B cell (primary cell): Measurements from ENCODE around the gene FMR1NB. TPM values are rescaled to one million over a fixed set of nuclear protein-coding genes. Genes with fewer than 3 reads are reported as not detected.

Source experiments
- ATAC-seq: fragments of 200-7000 bp; cut with Tn5 transposase; one replicate; pipeline ENCODE4 v1.10.0; 2021; ENCODE audit warnings: low read depth, mild to moderate bottlenecking, moderate number of reproducible peaks, moderate library complexity
- CTCF ChIA-PET: fragments of 350-600 bp; sonication (Branson Sonifier 250); formaldehyde crosslinking; loops from one replicate; lab custom pipeline; 2021; ENCODE audit warnings: antibody characterized with exemption, inconsistent platforms; lab: Charles Lee
- POLR2A ChIA-PET: fragments of 350-600 bp; sonication (Branson Sonifier 250); formaldehyde crosslinking; loops from one replicate; lab custom pipeline; 2021; ENCODE audit warnings: antibody characterized with exemption; lab: Charles Lee
- DNase-seq: peaks from one replicate; pipeline ENCODE4 v3.0.0; 2013
- H2AFZ ChIP-seq: 2 replicates; pipeline ENCODE4 v1.6.1; 2012; ENCODE audit warnings: mild to moderate bottlenecking, low read depth, low read length; ENCODE audit not compliant: insufficient read depth, poor library complexity, severe bottlenecking
- H3K27ac ChIP-seq, 2 donors: 1 replicate in 1 of 2; 2 replicates in 1 of 2; pipeline ENCODE4 v1.5.1; 2012 to 2013; ENCODE audit warnings: low read length in 2 of 2, mild to moderate bottlenecking in 2 of 2, moderate library complexity in 1 of 2
- H3K27me3 ChIP-seq, 4 experiments: fragments of 200-600 bp in 1 of 4; sonication (generic) in 1 of 4; replicated peaks in 1 of 4; 1 replicate in 2 of 4; 2 replicates in 2 of 4; pipeline versions ENCODE4 v1.6.1 to v1.7.0; 2013 to 2016; ENCODE audit warnings: low read length in 3 of 4, mild to moderate bottlenecking in 2 of 4, mixed read lengths in 1 of 4, moderate library complexity in 1 of 4; ENCODE audit not compliant: insufficient read depth in 4 of 4, control insufficient read depth in 3 of 4; ENCODE audit errors: control extremely low read depth in 1 of 4
- H3K36me3 ChIP-seq, 2 experiments: replicated peaks in 1 of 2; 1 replicate in 1 of 2; 2 replicates in 1 of 2; pipeline versions ENCODE4 v1.6.1 to v1.7.1; 2013; ENCODE audit warnings: low read length in 1 of 2; ENCODE audit not compliant: insufficient read depth in 2 of 2, control insufficient read depth in 1 of 2; ENCODE audit errors: control extremely low read depth in 1 of 2, extremely low read depth in 1 of 2
- H3K4me1 ChIP-seq, 2 donors: fragments of 200-600 bp in 1 of 2; sonication (generic) in 1 of 2; 1 replicate in 1 of 2; 2 replicates in 1 of 2; pipeline versions ENCODE4 v1.5.1 to v1.6.1; 2013 to 2017; ENCODE audit warnings: low read length in 2 of 2; ENCODE audit not compliant: control insufficient read depth in 2 of 2, insufficient read depth in 2 of 2
- H3K4me2 ChIP-seq: replicated peaks from 2 replicates; pipeline ENCODE3; 2012; ENCODE audit warnings: mild to moderate bottlenecking, low read depth, low read length; ENCODE audit not compliant: poor library complexity, severe bottlenecking
- H3K4me3 ChIP-seq, 5 experiments: fragments of 200-600 bp in 1 of 5; sonication (generic) in 1 of 5; 1 replicate in 3 of 5; 2 replicates in 2 of 5; pipeline versions ENCODE4 v1.5.1 to v1.7.0; 2011 to 2016; ENCODE audit warnings: low read length in 4 of 5, mild to moderate bottlenecking in 4 of 5, low read depth in 2 of 5, control low read depth in 1 of 5, moderate library complexity in 1 of 5; ENCODE audit not compliant: insufficient read depth in 1 of 5; ENCODE audit errors: control extremely low read depth in 1 of 5, extremely low read depth in 1 of 5
- H3K79me2 ChIP-seq: fragments of 200-600 bp; sonication (generic); one replicate; pipeline ENCODE4 v1.6.0; 2016; ENCODE audit warnings: low read length; ENCODE audit not compliant: control insufficient read depth, insufficient read depth
- H3K9ac ChIP-seq: fragments of 200-600 bp; sonication (generic); 2 replicates; pipeline ENCODE4 v1.6.1; 2017; ENCODE audit warnings: mild to moderate bottlenecking, low read length, moderate library complexity
- H3K9me3 ChIP-seq, 3 donors: one replicate each; pipeline versions ENCODE4 v1.6.1 to v1.7.1; 2013; ENCODE audit warnings: low read length in 2 of 3; ENCODE audit not compliant: control insufficient read depth in 2 of 3, insufficient read depth in 1 of 3; ENCODE audit errors: control extremely low read depth in 1 of 3
- H4K20me1 ChIP-seq: 2 replicates; pipeline ENCODE4 v1.6.0; 2012; ENCODE audit warnings: mild to moderate bottlenecking, low read length; ENCODE audit not compliant: insufficient read depth, control insufficient read depth, poor library complexity, severe bottlenecking
- H3K27ac Mint-ChIP-seq: one replicate; pipeline ENCODE4 v1.8.0; 2021; ENCODE audit warnings: mixed read lengths
- H3K27me3 Mint-ChIP-seq: one replicate; pipeline ENCODE4 v1.8.0; 2021; ENCODE audit warnings: mixed read lengths
- H3K4me1 Mint-ChIP-seq: one replicate; pipeline ENCODE4 v1.8.0; 2021; ENCODE audit warnings: mixed read lengths
- H3K4me3 Mint-ChIP-seq: one replicate; pipeline ENCODE4 v1.8.0; 2021; ENCODE audit warnings: mixed read lengths
- H3K9me3 Mint-ChIP-seq: one replicate; pipeline ENCODE4 v1.8.0; 2022; ENCODE audit warnings: mixed read lengths; ENCODE audit not compliant: insufficient read depth
- CTCF ChIP-seq: fragments of 200-600 bp; IDR thresholded peaks from one replicate; pipeline ENCODE4 v1.8.0; 2022; ENCODE audit warnings: antibody characterized with exemption, mild to moderate bottlenecking
- EZH2 ChIP-seq: IDR thresholded peaks from 2 replicates; pipeline ENCODE4 v1.6.1; 2012; ENCODE audit warnings: borderline replicate concordance, low read depth, mild to moderate bottlenecking, moderate library complexity, low read length; ENCODE audit not compliant: insufficient read depth, poor library complexity, severe bottlenecking
- WGBS: methylation state at CpG from one replicate; pipeline ENCODE4 v1.1.5; 2013; ENCODE audit warnings: missing lambda C conversion rate; ENCODE audit not compliant: insufficient coverage; 5-methylcytosine and 5-hydroxymethylcytosine counted together
- intact Hi-C: fragments of 100-400 bp; cut with micrococcal nuclease; formaldehyde crosslinking; loops from one replicate; pipeline ENCODE4 v1.10.0; 2022
- polyA plus RNA-seq: library from polyadenylated mRNA; depleted of rRNA; stranded (reverse); fragments of >200 nt; gene quantifications from 2 replicates; pipeline ENCODE4 v1.2.3, GENCODE V29; 2012
- total RNA-seq, 2 donors: library from RNA; stranded (reverse); fragments of 120-200 nt in 1 of 2; gene quantifications; 1 replicate in 1 of 2; 2 replicates in 1 of 2; pipeline versions ENCODE4 v1.2.3 to v1.2.4, GENCODE V29; 2013 to 2022

FMR1NB gene
- total and polyA plus RNA-seq, 2 donors (not counting 1 experiment from before 2014, with no cell fraction given) = not detected

GRCh38 chrX:148043271-148043855 is 62.2 kb downstream of the FMR1NB start:
- H3K4me1 ChIP-seq = no peaks in the 10 kb centered on the region
- H3K27ac ChIP-seq = no peak overlapping the region
- no peaks in the 10 kb centered on the region for H3K9me3 ChIP-seq
- Mint-ChIP-seq H3K27me3 (peaks cover 3% of the 10 kb centered on the region), H3K27ac (no peak overlapping the region), H3K9me3 (no peaks in the 10 kb centered on the region), H3K4me3 (no peak overlapping the region), H3K4me1 (no peaks in the 10 kb centered on the region)
- no peak for ATAC-seq
- intact Hi-C loops = no loop called here
- no peak for DNase-seq
- WGBS = no CpG with 5 or more reads among the region's 2 CpGs
- H3K27me3 ChIP-seq = no peaks in the 10 kb centered on the region
- CTCF ChIA-PET = no interaction called here
- no peak overlapping the region for H3K9ac ChIP-seq
- TF ChIP-seq EZH2 (no peak), CTCF (no peak)
- no peaks in the 10 kb centered on the region for H3K79me2 ChIP-seq
- H3K36me3 ChIP-seq = no peaks in the 10 kb centered on the region
- H2AFZ ChIP-seq = no peak overlapping the region
- no peak overlapping the region for H3K4me2 ChIP-seq
- no peak overlapping the region for H3K4me3 ChIP-seq
- POLR2A ChIA-PET = no interaction called here
- no peaks in the 10 kb centered on the region for H4K20me1 ChIP-seq

DNA sequence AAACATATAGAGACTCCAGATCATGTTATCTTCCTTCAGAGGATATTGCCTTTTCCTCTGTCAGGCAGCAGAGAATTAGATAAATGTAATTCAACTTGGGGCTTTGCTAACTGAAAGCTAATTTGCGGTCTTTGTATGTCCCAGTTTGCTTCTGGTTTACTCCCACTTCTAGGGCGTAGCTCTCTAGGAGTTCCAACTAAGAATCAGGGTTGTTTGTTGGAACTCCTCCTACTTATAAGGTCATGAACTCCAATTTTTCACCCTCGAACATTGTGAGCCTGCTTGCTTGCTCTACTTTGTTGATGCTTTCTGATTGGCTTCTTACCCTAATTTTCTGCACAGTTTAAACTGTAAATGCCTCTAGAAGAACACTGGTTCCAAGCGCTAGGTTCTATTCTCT is 66.1 kb downstream of the FMR1NB start:
- no peak overlapping the region for H3K9ac ChIP-seq
- Mint-ChIP-seq H3K27me3 (peaks cover 3% of the 10 kb centered on the region), H3K4me3 (no peak overlapping the region), H3K4me1 (no peaks in the 10 kb centered on the region), H3K27ac (no peak overlapping the region), H3K9me3 (no peaks in the 10 kb centered on the region)
- ChIA-PET POLR2A (no interaction called here), CTCF (interaction anchor here (0.7 to 5.1 kb wide), 4 partner anchors 14 to 1422 kb away, joined by 3 to 42 read pairs (median 4); no protein-coding TSS in a partner anchor)
- no peak overlapping the region for H3K4me3 ChIP-seq
- DNase-seq (no peak), ATAC-seq (no peak)
- TF ChIP-seq CTCF = no peak
- no peak for TF ChIP-seq EZH2
- WGBS = 80% methylated on average over 1 of the region's 4 CpGs
- no peaks in the 10 kb centered on the region for H3K36me3 ChIP-seq
- no peaks in the 10 kb centered on the region for H4K20me1 ChIP-seq
- intact Hi-C loops = no loop called here
- H3K27me3 ChIP-seq = no peaks in the 10 kb centered on the region
- no peak overlapping the region for H2AFZ ChIP-seq
- no peaks in the 10 kb centered on the region for H3K79me2 ChIP-seq
- H3K27ac ChIP-seq = no peak overlapping the region
- no peak overlapping the region for H3K4me2 ChIP-seq
- no peaks in the 10 kb centered on the region for H3K9me3 ChIP-seq
- H3K4me1 ChIP-seq = no peaks in the 10 kb centered on the region
